ENCODE measurements around the gene TMEM178A.
"Not testable (repeated sequence)": the region's sequence is repeated elsewhere in the genome, so short reads cannot be mapped to it uniquely, and the experiment has no call there.

Gene TMEM178A

GRCh38 chr2:39647104-39647765 lies 18.5 kb upstream of the TMEM178A start:
- DNase-seq (ENCODE audit: low read depth in 2 of 2) = no peak

- DNase-seq (ENCODE audit: low read depth in 2 of 2) = no peak
Observed at GRCh38 chr2:39648580-39648979, 17.1 kb upstream of the TMEM178A start.

GRCh38 chr2:39649511-39649910 lies 16.2 kb upstream of the TMEM178A start:
- DNase-seq (ENCODE audit: low read depth in 2 of 2) = no peak

GRCh38 chr2:39650468-39650867 lies 15.2 kb upstream of the TMEM178A start:
- no peak for DNase-seq (ENCODE audit: low read depth in 2 of 2)

GRCh38 chr2:39656215-39656614 lies 9.5 kb upstream of the TMEM178A start:
- DNase-seq (ENCODE audit: low read depth in 2 of 2) = not testable (repeated sequence)

- no peak for DNase-seq (ENCODE audit: low read depth in 2 of 2)
Observed at GRCh38 chr2:39657287-39657937, 8.3 kb upstream of the TMEM178A start.

GRCh38 chr2:39658371-39658770 lies 7.3 kb upstream of the TMEM178A start:
- DNase-seq (ENCODE audit: low read depth in 2 of 2) = no peak

GRCh38 chr2:39659765-39660611 lies 5.7 kb upstream of the TMEM178A start:
- DNase-seq (ENCODE audit: low read depth in 2 of 2) = no peak

- DNase-seq (ENCODE audit: low read depth in 2 of 2) = no peak
Observed at GRCh38 chr2:39660612-39661236, 5.0 kb upstream of the TMEM178A start.

GRCh38 chr2:39661826-39662225 lies 3.9 kb upstream of the TMEM178A start:
- no peak for DNase-seq (ENCODE audit: low read depth in 2 of 2)

- no peak for DNase-seq (ENCODE audit: low read depth in 2 of 2)
Observed at GRCh38 chr2:39663187-39663930, 2.4 kb upstream of the TMEM178A start.

GRCh38 chr2:39664232-39664887 lies 1.4 kb upstream of the TMEM178A start:
- DNase-seq (ENCODE audit: low read depth in 2 of 2) = no peak

- no peak for DNase-seq (ENCODE audit: low read depth in 2 of 2)
Observed at GRCh38 chr2:39664888-39665591, 677 bp upstream of the TMEM178A start.

- DNase-seq (ENCODE audit: low read depth in 2 of 2) = no peak
Observed at GRCh38 chr2:39666491-39667101, 879 bp downstream of the TMEM178A start.

- no peak for DNase-seq (ENCODE audit: low read depth in 2 of 2)
Observed at GRCh38 chr2:39667104-39667885, 1.6 kb downstream of the TMEM178A start.

GRCh38 chr2:39667886-39668276 lies 2.2 kb downstream of the TMEM178A start:
- DNase-seq (ENCODE audit: low read depth in 2 of 2) = no peak

GRCh38 chr2:39668576-39669080 lies 2.9 kb downstream of the TMEM178A start:
- no peak for DNase-seq (ENCODE audit: low read depth in 2 of 2)

- DNase-seq (ENCODE audit: low read depth in 2 of 2) = no peak
Observed at GRCh38 chr2:39671604-39672003, 5.9 kb downstream of the TMEM178A start.

- DNase-seq (ENCODE audit: low read depth in 2 of 2) = no peak
Observed at GRCh38 chr2:39673018-39673417, 7.3 kb downstream of the TMEM178A start.
